Suprapubic skin (tissue), 4 donors: ENCODE results near the gene ISM1. TPM values are rescaled to one million over a fixed set of nuclear protein-coding genes. Genes with fewer than 3 reads are reported as not detected.
A peak's percentile ranks its signal among the peaks of the same experiment; 100 is the strongest.

Source experiments
- DNase-seq, 2 donors: peaks; one replicate each; pipeline ENCODE4 v3.0.0-alpha.2; 2019; ENCODE audit warnings: low spot score in 2 of 2
- H3K27ac ChIP-seq: fragments of 200-600 bp; sonication (generic); one replicate; pipeline ENCODE4 v1.5.1; 2019
- H3K27me3 ChIP-seq: fragments of 200-600 bp; sonication (generic); one replicate; pipeline ENCODE4 v1.5.1; 2019
- H3K36me3 ChIP-seq: fragments of 200-600 bp; sonication (generic); one replicate; pipeline ENCODE4 v1.5.1; 2019
- H3K4me1 ChIP-seq: fragments of 200-600 bp; sonication (generic); one replicate; pipeline ENCODE4 v1.5.1; 2019
- H3K4me3 ChIP-seq: fragments of 200-600 bp; sonication (generic); one replicate; pipeline ENCODE4 v1.5.1; 2019; ENCODE audit warnings: mild to moderate bottlenecking
- H3K9me3 ChIP-seq: fragments of 200-600 bp; sonication (generic); one replicate; pipeline ENCODE4 v1.5.1; 2019
- EP300 ChIP-seq: sonication (generic); formaldehyde crosslinking; IDR thresholded peaks from one replicate; pipeline ENCODE4 v1.6.1; 2017; ENCODE audit warnings: antibody characterized with exemption
- POLR2A ChIP-seq, 2 donors: fragments of 450-650 bp; IDR thresholded peaks; one replicate each; pipeline ENCODE4 v1.6.1; 2017; ENCODE audit warnings: antibody characterized with exemption in 2 of 2, mild to moderate bottlenecking in 2 of 2, moderate library complexity in 2 of 2
- POLR2AphosphoS5 ChIP-seq, 3 donors: sonication (generic); formaldehyde crosslinking; IDR thresholded peaks; one replicate each; pipeline ENCODE4 v1.6.1; 2017; ENCODE audit warnings: antibody characterized with exemption in 3 of 3
- WGBS: methylation state at CpG from one replicate; pipeline ENCODE4 v1.1.5; 2018; 5-methylcytosine and 5-hydroxymethylcytosine counted together
- total RNA-seq, 4 donors: library from RNA; depleted of rRNA; stranded (reverse); fragments of >200 nt; gene quantifications; one replicate each; pipeline ENCODE4 v1.1.0, GENCODE V29; 2016
- TF ChIP-seq, protein P1 (sequence below), 2 donors: fragments of 200-600 bp in 1 of 2; fragments of 450-650 bp in 1 of 2; sonication (generic) in 1 of 2; IDR thresholded peaks; one replicate each; pipeline ENCODE4 v1.5.1; 2016 to 2019; ENCODE audit warnings: antibody characterized with exemption in 2 of 2, mild to moderate bottlenecking in 1 of 2, moderate library complexity in 1 of 2

The ISM1 gene
- total RNA-seq, 4 donors from 2014 or later: 9.0 to 21.8 (median 12.9) TPM

- WGBS: 49% methylated on average over 6 of the region's 6 CpGs
- no peaks in the 10 kb centered on the region for H3K27me3 ChIP-seq
- TF ChIP-seq, protein P1, sequence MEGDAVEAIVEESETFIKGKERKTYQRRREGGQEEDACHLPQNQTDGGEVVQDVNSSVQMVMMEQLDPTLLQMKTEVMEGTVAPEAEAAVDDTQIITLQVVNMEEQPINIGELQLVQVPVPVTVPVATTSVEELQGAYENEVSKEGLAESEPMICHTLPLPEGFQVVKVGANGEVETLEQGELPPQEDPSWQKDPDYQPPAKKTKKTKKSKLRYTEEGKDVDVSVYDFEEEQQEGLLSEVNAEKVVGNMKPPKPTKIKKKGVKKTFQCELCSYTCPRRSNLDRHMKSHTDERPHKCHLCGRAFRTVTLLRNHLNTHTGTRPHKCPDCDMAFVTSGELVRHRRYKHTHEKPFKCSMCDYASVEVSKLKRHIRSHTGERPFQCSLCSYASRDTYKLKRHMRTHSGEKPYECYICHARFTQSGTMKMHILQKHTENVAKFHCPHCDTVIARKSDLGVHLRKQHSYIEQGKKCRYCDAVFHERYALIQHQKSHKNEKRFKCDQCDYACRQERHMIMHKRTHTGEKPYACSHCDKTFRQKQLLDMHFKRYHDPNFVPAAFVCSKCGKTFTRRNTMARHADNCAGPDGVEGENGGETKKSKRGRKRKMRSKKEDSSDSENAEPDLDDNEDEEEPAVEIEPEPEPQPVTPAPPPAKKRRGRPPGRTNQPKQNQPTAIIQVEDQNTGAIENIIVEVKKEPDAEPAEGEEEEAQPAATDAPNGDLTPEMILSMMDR (IDR thresholded peaks at IDR 0.05): no peak
- TF ChIP-seq POLR2AphosphoS5 (IDR thresholded peaks at IDR 0.05) (no peak), POLR2A (IDR thresholded peaks at IDR 0.05) (no peak), EP300 (no peak)
- H3K36me3 ChIP-seq: peaks cover 2% of the 10 kb centered on the region
- H3K4me3 ChIP-seq: no peak overlapping the region
- peaks cover 14% of the 10 kb centered on the region for H3K4me1 ChIP-seq
- no peaks in the 10 kb centered on the region for H3K9me3 ChIP-seq
- no peak for DNase-seq
- H3K27ac ChIP-seq: peak overlapping the region; percentile 47
Observed at GRCh38 chr20:13285408-13285807, 64.3 kb downstream of the ISM1 start.

DNA sequence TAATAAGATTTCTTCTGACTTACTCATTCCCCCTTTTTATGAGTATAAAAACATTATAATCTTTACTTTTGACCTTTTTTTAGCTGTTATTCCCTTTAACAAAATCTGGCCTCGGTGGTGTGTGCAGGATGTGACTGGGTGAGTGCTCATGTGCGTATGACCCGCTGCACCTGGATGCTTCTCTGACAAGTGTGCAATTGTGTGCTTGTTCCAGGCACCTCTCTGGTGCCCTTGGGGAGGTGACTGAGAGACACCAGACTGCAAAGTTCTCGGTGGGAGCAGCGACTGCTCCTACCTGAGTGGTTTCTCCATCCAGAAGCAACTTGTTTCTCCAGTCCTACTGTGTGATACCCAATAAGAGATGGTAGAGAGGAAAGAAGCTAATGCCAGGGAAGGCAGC is 65.0 kb downstream of the ISM1 start:
- 49% methylated on average over 5 of the region's 5 CpGs for WGBS
- DNase-seq: no peak
- Histone ChIP-seq H3K27me3 (no peaks in the 10 kb centered on the region), H3K27ac (peak overlapping the region; percentile 47), H3K9me3 (no peaks in the 10 kb centered on the region), H3K4me3 (no peak overlapping the region), H3K4me1 (peaks cover 14% of the 10 kb centered on the region), H3K36me3 (peaks cover 6% of the 10 kb centered on the region)
- no peak for TF ChIP-seq EP300
- TF ChIP-seq POLR2A (IDR thresholded peaks at IDR 0.05): no peak
- no peak for TF ChIP-seq POLR2AphosphoS5 (IDR thresholded peaks at IDR 0.05)
- TF ChIP-seq, protein P1 (IDR thresholded peaks at IDR 0.05): no peak

DNA sequence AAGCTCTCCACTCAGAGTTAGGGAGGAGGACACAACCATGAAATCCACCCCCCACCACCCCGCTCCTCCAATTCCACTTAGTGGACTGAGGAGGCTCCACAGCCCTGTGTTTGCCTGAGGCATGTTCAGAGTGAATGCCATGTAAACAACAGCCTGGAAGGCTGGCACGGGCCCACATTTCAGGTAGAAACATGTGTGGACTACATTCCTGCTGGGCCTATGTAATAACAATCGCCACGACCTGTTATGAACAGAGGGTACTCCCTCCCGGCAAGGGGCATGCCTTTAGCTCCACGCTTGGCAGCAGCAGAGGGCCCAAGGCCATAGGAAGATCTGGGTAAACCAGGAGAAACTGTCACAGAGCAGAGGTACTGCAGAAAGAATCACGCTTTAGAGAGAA is 65.5 kb downstream of the ISM1 start:
- peak in 1 of 3 donors; percentile 36 for TF ChIP-seq POLR2AphosphoS5 (IDR thresholded peaks at IDR 0.05)
- TF ChIP-seq, protein P1 (IDR thresholded peaks at IDR 0.05): no peak
- TF ChIP-seq POLR2A (IDR thresholded peaks at IDR 0.05): no peak
- TF ChIP-seq EP300: no peak
- peaks cover 14% of the 10 kb centered on the region for H3K4me1 ChIP-seq
- no peak for DNase-seq
- 54% methylated on average over 7 of the region's 7 CpGs for WGBS
- H3K4me3 ChIP-seq: no peak overlapping the region
- H3K9me3 ChIP-seq: no peaks in the 10 kb centered on the region
- no peaks in the 10 kb centered on the region for H3K27me3 ChIP-seq
- H3K36me3 ChIP-seq: peaks cover 6% of the 10 kb centered on the region
- H3K27ac ChIP-seq: peak overlapping the region; percentile 47

DNA sequence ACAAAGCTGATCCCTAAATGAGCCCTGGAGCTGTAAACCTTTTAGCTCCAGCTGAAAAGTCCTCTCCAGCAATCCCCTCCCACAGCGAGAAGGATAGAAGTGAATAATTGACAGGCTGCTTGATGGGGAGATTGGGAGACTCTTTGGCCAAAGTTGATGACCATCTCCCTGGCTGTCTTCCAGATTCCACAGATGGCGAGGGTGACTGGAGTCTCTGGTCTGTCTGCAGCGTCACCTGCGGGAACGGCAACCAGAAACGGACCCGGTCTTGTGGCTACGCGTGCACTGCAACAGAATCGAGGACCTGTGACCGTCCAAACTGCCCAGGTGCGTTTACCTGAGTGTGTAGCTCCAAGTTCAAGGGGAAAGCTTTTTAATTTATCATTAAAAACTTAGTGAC is 67.3 kb downstream of the ISM1 start:
- WGBS: 88% methylated on average over 12 of the region's 12 CpGs
- Histone ChIP-seq H3K36me3 (peaks cover 6% of the 10 kb centered on the region), H3K4me3 (no peak overlapping the region), H3K9me3 (no peaks in the 10 kb centered on the region), H3K27ac (no peak overlapping the region), H3K4me1 (peaks cover 14% of the 10 kb centered on the region), H3K27me3 (no peaks in the 10 kb centered on the region)
- no peak for DNase-seq
- TF ChIP-seq POLR2A (IDR thresholded peaks at IDR 0.05) (no peak), POLR2AphosphoS5 (IDR thresholded peaks at IDR 0.05) (no peak), EP300 (no peak)
- TF ChIP-seq, protein P1 (IDR thresholded peaks at IDR 0.05): no peak

DNA sequence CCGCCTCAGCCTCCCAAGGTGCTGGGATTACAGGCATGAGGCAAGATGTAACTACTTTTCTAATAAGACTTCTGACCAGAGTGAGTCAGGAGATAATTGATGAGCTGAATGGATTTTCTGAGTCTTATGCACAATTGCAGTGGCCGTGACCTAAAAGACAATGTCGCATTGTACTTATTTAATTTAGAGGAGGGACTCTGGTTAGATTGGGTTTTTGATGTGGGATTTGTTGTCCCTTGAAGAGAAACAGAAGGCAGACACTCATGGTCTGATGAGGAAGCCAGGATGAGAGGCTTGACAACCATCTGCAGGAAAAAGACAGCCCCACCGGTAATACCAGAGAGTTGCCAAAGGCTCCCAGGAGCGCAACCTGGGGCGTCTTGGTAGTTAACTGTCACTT is 68.0 kb downstream of the ISM1 start:
- WGBS: 86% methylated on average over 6 of the region's 6 CpGs
- Histone ChIP-seq H3K9me3 (no peaks in the 10 kb centered on the region), H3K27ac (no peak overlapping the region), H3K4me3 (no peak overlapping the region), H3K27me3 (no peaks in the 10 kb centered on the region), H3K4me1 (peaks cover 14% of the 10 kb centered on the region), H3K36me3 (peaks cover 6% of the 10 kb centered on the region)
- TF ChIP-seq POLR2A (IDR thresholded peaks at IDR 0.05) (no peak), EP300 (no peak), POLR2AphosphoS5 (IDR thresholded peaks at IDR 0.05) (no peak)
- TF ChIP-seq, protein P1 (IDR thresholded peaks at IDR 0.05): no peak
- DNase-seq: no peak
